WTC11 (cell line): ENCODE results near the gene PRLR. TPM values are rescaled to one million over a fixed set of nuclear protein-coding genes. Genes with fewer than 3 reads are reported as not detected.

ENCODE experiments used
- ATAC-seq: fragments of 200-7000 bp; cut with Tn5 transposase; 2 replicates; pipeline ENCODE4 v1.10.0; 2021; ENCODE audit warnings: mild to moderate bottlenecking, moderate library complexity
- CTCF ChIA-PET: fragments of 300-600 bp; sonication (Branson Sonifier 250); formaldehyde crosslinking; loops from one replicate; lab custom pipeline; 2021; ENCODE audit warnings: antibody characterized with exemption; lab: Charles Lee
- POLR2A ChIA-PET: fragments of 350-600 bp; sonication (Branson Sonifier 250); formaldehyde crosslinking; loops from one replicate; lab custom pipeline; 2021; ENCODE audit warnings: antibody characterized with exemption; lab: Charles Lee
- DNase-seq: peaks from one replicate; pipeline ENCODE4 v3.0.0; 2021; ENCODE audit warnings: low spot score
- H3K27ac Mint-ChIP-seq: 2 replicates; pipeline ENCODE4 v1.8.0; 2021; ENCODE audit warnings: mixed read lengths
- H3K27me3 Mint-ChIP-seq: 2 replicates; pipeline ENCODE4 v1.8.0; 2021; ENCODE audit warnings: low read depth, mild to moderate bottlenecking, moderate library complexity, mixed read lengths
- H3K36me3 Mint-ChIP-seq: 2 replicates; pipeline ENCODE4 v1.8.0; 2021; ENCODE audit warnings: mixed read lengths
- H3K4me1 Mint-ChIP-seq: 2 replicates; pipeline ENCODE4 v1.8.0; 2022; ENCODE audit warnings: mixed read lengths
- H3K4me3 Mint-ChIP-seq: 2 replicates; pipeline ENCODE4 v1.8.0; 2021; ENCODE audit warnings: mild to moderate bottlenecking, moderate library complexity, mixed read lengths
- H3K9me3 Mint-ChIP-seq: 2 replicates; pipeline ENCODE4 v1.8.0; 2021; ENCODE audit warnings: mixed read lengths
- ETV6 ChIP-seq: sonication (generic); formaldehyde crosslinking; IDR thresholded peaks from 2 replicates; pipeline ENCODE4 v1.8.1; 2022; ENCODE audit warnings: mild to moderate bottlenecking, missing genetic modification reagents
- FOXJ3 ChIP-seq: sonication (generic); formaldehyde crosslinking; IDR thresholded peaks from 2 replicates; pipeline ENCODE4 v1.9.0; 2021; ENCODE audit warnings: missing genetic modification reagents, mild to moderate bottlenecking, borderline replicate concordance
- GTF2I ChIP-seq: fragments of 250-450 bp; sonication (Bioruptor Pico); conservative IDR thresholded peaks from 2 replicates; pipeline ENCODE4 v1.4.0; 2021; ENCODE audit warnings: mild to moderate bottlenecking
- RORB ChIP-seq: fragments of 250-450 bp; sonication (Bioruptor Pico); IDR thresholded peaks from 2 replicates; pipeline ENCODE4 v1.9.0; 2021; ENCODE audit warnings: mild to moderate bottlenecking
- TCF7 ChIP-seq: sonication (generic); formaldehyde crosslinking; IDR thresholded peaks from 2 replicates; pipeline ENCODE4 v1.8.0; 2022; ENCODE audit warnings: mild to moderate bottlenecking, low read depth, missing genetic modification reagents, moderate library complexity
- ZNF121 ChIP-seq: sonication (generic); formaldehyde crosslinking; IDR thresholded peaks from 2 replicates; pipeline ENCODE4 v1.8.0; 2023; ENCODE audit warnings: missing genetic modification reagents
- ZNF671 ChIP-seq: fragments of 250-450 bp; sonication (Bioruptor Pico); IDR thresholded peaks from 2 replicates; pipeline ENCODE4 v1.8.0; 2021; ENCODE audit warnings: mild to moderate bottlenecking
- total RNA-seq: library from RNA; stranded (reverse); gene quantifications from 3 replicates; pipeline ENCODE4 v1.2.3, GENCODE V29; 2021
- TF ChIP-seq, protein P1 (sequence below): fragments of 250-450 bp; sonication (Bioruptor Pico); IDR thresholded peaks from 2 replicates; pipeline ENCODE4 v1.9.0; 2021; ENCODE audit warnings: moderate library complexity, mild to moderate bottlenecking, inconsistent platforms, borderline replicate concordance
- TF ChIP-seq, protein P2 (sequence below): sonication (generic); formaldehyde crosslinking; conservative IDR thresholded peaks from 2 replicates; pipeline ENCODE4 v1.8.1; 2022; ENCODE audit warnings: mild to moderate bottlenecking, missing genetic modification reagents
- TF ChIP-seq, protein P3 (sequence below): sonication (generic); formaldehyde crosslinking; IDR thresholded peaks from 2 replicates; pipeline ENCODE4 v1.8.0; 2022; ENCODE audit warnings: mild to moderate bottlenecking, missing genetic modification reagents
- TF ChIP-seq, protein P4 (sequence below): sonication (generic); formaldehyde crosslinking; IDR thresholded peaks from 2 replicates; pipeline ENCODE4 v1.8.0; 2023; ENCODE audit warnings: mild to moderate bottlenecking, missing genetic modification reagents
- TF ChIP-seq, protein P5 (sequence below): fragments of 250-450 bp; sonication (Bioruptor Pico); IDR thresholded peaks from 2 replicates; pipeline ENCODE4 v1.9.0; 2021; ENCODE audit warnings: mild to moderate bottlenecking, borderline replicate concordance
- TF ChIP-seq, protein P6 (sequence below): sonication (generic); formaldehyde crosslinking; IDR thresholded peaks from 2 replicates; pipeline ENCODE4 v1.8.1; 2023; ENCODE audit warnings: mild to moderate bottlenecking, moderate library complexity, missing genetic modification reagents
- TF ChIP-seq, protein P7 (sequence below): sonication (generic); formaldehyde crosslinking; IDR thresholded peaks from 2 replicates; pipeline ENCODE4 v1.8.0; 2022; ENCODE audit warnings: mild to moderate bottlenecking, missing genetic modification reagents
- TF ChIP-seq, protein P8 (sequence below): sonication (generic); formaldehyde crosslinking; IDR thresholded peaks from 2 replicates; pipeline ENCODE4 v1.8.1; 2023; ENCODE audit warnings: mild to moderate bottlenecking, missing genetic modification reagents, borderline replicate concordance
- TF ChIP-seq, protein P9 (sequence below): sonication (generic); formaldehyde crosslinking; IDR thresholded peaks from 2 replicates; pipeline ENCODE4 v1.8.1; 2022; ENCODE audit warnings: missing genetic modification reagents, borderline replicate concordance

PRLR gene
- total RNA-seq, 1 experiment from 2014 or later: 3.2 TPM

DNA sequence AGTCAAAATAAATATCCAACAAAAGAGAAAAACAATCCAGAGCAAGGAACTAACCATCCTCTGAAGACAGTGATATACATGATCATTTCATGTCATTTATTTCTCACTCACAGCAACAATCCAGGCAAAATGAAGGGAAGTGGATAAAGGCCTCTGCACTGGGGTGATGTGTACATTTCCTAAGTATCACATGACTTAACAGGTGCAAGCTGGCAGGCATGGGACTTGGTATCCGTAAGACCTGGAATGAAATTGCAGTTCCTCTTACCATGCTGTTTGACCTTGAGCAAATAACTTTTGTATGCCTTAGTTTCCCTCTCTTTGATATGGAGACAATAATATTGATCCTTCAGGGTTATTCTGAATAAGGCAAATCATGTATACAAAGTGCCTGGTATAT is 77.6 kb downstream of the PRLR start:
- Mint-ChIP-seq H3K4me1 (peaks cover 16% of the 10 kb centered on the region), H3K27ac (no peak overlapping the region), H3K36me3 (no peaks in the 10 kb centered on the region), H3K4me3 (no peak overlapping the region), H3K27me3 (peaks cover 6% of the 10 kb centered on the region), H3K9me3 (peaks cover 14% of the 10 kb centered on the region)
- ATAC-seq (no peak), DNase-seq (no peak)
- ChIA-PET POLR2A (no interaction called here), CTCF (no interaction called here)
- TF ChIP-seq, protein P1, sequence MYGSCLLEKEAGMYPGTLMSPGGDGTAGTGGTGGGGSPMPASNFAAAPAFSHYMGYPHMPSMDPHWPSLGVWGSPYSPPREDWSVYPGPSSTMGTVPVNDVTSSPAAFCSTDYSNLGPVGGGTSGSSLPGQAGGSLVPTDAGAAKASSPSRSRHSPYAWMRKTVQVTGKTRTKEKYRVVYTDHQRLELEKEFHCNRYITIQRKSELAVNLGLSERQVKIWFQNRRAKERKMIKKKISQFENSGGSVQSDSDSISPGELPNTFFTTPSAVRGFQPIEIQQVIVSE: no peak
- TF ChIP-seq, protein P2, sequence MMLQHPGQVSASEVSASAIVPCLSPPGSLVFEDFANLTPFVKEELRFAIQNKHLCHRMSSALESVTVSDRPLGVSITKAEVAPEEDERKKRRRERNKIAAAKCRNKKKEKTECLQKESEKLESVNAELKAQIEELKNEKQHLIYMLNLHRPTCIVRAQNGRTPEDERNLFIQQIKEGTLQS (CRISPR knock-in tag): no peak
- TF ChIP-seq, protein P3, sequence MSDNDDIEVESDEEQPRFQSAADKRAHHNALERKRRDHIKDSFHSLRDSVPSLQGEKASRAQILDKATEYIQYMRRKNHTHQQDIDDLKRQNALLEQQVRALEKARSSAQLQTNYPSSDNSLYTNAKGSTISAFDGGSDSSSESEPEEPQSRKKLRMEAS (CRISPR knock-in tag): no peak
- no peak for TF ChIP-seq GTF2I (CRISPR knock-in tag)

DNA sequence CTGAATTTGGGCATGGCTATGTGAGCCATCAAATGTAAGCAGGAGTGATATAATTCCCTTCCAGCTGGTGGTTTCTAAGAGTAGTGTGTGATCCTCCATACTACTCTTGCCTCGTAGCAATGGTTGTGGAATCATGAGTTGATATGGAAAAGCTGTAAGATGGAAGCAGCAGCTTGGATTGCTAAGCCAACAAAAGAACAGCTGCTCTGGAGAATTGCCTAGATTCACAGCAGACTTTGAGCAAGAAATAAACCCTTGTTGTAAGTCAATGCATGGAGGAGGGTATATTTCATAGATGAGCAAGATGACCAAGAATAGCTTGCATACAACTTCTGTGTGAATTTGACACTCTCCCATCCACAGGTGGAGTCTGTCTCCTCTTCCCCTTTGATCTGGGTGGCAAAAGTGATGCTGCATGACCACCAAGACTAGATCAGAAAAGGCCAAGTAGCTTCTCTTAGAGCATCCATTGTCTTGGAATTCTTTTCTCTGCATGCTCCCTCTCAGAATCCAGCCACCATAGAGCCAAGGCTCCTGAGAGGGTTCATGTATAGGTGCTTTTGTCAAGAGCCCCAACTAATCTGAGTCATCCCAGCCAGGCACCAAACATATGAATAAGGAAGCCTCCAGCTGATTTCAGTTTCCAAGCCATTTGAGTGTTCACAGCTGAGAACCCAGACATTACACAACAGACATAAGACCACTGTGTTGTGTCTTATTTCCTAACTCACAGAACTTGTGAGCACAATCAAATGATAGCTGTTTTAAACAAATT is 79.0 kb downstream of the PRLR start:
- CTCF ChIA-PET: no interaction called here
- H3K4me1 Mint-ChIP-seq: peaks cover 22% of the 10 kb centered on the region
- DNase-seq (no peak), ATAC-seq (peak; percentile 64; the same call in 1 of the 2 replicates)
- no peaks in the 10 kb centered on the region; the same call in 1 of the 2 replicates for H3K27me3 Mint-ChIP-seq
- no peaks in the 10 kb centered on the region for H3K36me3 Mint-ChIP-seq
- no peak overlapping the region for H3K27ac Mint-ChIP-seq
- POLR2A ChIA-PET: no interaction called here
- H3K9me3 Mint-ChIP-seq: peaks cover 3% of the 10 kb centered on the region
- no peak overlapping the region for H3K4me3 Mint-ChIP-seq
- TF ChIP-seq, protein P4, sequence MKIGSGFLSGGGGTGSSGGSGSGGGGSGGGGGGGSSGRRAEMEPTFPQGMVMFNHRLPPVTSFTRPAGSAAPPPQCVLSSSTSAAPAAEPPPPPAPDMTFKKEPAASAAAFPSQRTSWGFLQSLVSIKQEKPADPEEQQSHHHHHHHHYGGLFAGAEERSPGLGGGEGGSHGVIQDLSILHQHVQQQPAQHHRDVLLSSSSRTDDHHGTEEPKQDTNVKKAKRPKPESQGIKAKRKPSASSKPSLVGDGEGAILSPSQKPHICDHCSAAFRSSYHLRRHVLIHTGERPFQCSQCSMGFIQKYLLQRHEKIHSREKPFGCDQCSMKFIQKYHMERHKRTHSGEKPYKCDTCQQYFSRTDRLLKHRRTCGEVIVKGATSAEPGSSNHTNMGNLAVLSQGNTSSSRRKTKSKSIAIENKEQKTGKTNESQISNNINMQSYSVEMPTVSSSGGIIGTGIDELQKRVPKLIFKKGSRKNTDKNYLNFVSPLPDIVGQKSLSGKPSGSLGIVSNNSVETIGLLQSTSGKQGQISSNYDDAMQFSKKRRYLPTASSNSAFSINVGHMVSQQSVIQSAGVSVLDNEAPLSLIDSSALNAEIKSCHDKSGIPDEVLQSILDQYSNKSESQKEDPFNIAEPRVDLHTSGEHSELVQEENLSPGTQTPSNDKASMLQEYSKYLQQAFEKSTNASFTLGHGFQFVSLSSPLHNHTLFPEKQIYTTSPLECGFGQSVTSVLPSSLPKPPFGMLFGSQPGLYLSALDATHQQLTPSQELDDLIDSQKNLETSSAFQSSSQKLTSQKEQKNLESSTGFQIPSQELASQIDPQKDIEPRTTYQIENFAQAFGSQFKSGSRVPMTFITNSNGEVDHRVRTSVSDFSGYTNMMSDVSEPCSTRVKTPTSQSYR (CRISPR knock-in tag): no peak
- TF ChIP-seq, protein P5, sequence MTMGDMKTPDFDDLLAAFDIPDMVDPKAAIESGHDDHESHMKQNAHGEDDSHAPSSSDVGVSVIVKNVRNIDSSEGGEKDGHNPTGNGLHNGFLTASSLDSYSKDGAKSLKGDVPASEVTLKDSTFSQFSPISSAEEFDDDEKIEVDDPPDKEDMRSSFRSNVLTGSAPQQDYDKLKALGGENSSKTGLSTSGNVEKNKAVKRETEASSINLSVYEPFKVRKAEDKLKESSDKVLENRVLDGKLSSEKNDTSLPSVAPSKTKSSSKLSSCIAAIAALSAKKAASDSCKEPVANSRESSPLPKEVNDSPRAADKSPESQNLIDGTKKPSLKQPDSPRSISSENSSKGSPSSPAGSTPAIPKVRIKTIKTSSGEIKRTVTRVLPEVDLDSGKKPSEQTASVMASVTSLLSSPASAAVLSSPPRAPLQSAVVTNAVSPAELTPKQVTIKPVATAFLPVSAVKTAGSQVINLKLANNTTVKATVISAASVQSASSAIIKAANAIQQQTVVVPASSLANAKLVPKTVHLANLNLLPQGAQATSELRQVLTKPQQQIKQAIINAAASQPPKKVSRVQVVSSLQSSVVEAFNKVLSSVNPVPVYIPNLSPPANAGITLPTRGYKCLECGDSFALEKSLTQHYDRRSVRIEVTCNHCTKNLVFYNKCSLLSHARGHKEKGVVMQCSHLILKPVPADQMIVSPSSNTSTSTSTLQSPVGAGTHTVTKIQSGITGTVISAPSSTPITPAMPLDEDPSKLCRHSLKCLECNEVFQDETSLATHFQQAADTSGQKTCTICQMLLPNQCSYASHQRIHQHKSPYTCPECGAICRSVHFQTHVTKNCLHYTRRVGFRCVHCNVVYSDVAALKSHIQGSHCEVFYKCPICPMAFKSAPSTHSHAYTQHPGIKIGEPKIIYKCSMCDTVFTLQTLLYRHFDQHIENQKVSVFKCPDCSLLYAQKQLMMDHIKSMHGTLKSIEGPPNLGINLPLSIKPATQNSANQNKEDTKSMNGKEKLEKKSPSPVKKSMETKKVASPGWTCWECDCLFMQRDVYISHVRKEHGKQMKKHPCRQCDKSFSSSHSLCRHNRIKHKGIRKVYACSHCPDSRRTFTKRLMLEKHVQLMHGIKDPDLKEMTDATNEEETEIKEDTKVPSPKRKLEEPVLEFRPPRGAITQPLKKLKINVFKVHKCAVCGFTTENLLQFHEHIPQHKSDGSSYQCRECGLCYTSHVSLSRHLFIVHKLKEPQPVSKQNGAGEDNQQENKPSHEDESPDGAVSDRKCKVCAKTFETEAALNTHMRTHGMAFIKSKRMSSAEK (CRISPR knock-in tag): no peak
- TF ChIP-seq, protein P6, sequence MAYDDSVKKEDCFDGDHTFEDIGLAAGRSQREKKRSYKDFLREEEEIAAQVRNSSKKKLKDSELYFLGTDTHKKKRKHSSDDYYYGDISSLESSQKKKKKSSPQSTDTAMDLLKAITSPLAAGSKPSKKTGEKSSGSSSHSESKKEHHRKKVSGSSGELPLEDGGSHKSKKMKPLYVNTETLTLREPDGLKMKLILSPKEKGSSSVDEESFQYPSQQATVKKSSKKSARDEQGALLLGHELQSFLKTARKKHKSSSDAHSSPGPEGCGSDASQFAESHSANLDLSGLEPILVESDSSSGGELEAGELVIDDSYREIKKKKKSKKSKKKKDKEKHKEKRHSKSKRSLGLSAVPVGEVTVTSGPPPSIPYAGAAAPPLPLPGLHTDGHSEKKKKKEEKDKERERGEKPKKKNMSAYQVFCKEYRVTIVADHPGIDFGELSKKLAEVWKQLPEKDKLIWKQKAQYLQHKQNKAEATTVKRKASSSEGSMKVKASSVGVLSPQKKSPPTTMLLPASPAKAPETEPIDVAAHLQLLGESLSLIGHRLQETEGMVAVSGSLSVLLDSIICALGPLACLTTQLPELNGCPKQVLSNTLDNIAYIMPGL (CRISPR knock-in tag): no peak
- TF ChIP-seq TCF7 (CRISPR knock-in tag) (no peak), ZNF671 (CRISPR knock-in tag) (no peak), RORB (CRISPR knock-in tag) (no peak), ZNF121 (CRISPR knock-in tag) (no peak), FOXJ3 (no peak), ETV6 (CRISPR knock-in tag) (no peak)
- TF ChIP-seq, protein P7, sequence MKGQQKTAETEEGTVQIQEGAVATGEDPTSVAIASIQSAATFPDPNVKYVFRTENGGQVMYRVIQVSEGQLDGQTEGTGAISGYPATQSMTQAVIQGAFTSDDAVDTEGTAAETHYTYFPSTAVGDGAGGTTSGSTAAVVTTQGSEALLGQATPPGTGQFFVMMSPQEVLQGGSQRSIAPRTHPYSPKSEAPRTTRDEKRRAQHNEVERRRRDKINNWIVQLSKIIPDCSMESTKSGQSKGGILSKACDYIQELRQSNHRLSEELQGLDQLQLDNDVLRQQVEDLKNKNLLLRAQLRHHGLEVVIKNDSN (CRISPR knock-in tag): no peak
- TF ChIP-seq, protein P8, sequence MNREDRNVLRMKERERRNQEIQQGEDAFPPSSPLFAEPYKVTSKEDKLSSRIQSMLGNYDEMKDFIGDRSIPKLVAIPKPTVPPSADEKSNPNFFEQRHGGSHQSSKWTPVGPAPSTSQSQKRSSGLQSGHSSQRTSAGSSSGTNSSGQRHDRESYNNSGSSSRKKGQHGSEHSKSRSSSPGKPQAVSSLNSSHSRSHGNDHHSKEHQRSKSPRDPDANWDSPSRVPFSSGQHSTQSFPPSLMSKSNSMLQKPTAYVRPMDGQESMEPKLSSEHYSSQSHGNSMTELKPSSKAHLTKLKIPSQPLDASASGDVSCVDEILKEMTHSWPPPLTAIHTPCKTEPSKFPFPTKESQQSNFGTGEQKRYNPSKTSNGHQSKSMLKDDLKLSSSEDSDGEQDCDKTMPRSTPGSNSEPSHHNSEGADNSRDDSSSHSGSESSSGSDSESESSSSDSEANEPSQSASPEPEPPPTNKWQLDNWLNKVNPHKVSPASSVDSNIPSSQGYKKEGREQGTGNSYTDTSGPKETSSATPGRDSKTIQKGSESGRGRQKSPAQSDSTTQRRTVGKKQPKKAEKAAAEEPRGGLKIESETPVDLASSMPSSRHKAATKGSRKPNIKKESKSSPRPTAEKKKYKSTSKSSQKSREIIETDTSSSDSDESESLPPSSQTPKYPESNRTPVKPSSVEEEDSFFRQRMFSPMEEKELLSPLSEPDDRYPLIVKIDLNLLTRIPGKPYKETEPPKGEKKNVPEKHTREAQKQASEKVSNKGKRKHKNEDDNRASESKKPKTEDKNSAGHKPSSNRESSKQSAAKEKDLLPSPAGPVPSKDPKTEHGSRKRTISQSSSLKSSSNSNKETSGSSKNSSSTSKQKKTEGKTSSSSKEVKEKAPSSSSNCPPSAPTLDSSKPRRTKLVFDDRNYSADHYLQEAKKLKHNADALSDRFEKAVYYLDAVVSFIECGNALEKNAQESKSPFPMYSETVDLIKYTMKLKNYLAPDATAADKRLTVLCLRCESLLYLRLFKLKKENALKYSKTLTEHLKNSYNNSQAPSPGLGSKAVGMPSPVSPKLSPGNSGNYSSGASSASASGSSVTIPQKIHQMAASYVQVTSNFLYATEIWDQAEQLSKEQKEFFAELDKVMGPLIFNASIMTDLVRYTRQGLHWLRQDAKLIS: no peak
- TF ChIP-seq, protein P3 (CRISPR knock-in tag): no peak
- TF ChIP-seq, protein P9, sequence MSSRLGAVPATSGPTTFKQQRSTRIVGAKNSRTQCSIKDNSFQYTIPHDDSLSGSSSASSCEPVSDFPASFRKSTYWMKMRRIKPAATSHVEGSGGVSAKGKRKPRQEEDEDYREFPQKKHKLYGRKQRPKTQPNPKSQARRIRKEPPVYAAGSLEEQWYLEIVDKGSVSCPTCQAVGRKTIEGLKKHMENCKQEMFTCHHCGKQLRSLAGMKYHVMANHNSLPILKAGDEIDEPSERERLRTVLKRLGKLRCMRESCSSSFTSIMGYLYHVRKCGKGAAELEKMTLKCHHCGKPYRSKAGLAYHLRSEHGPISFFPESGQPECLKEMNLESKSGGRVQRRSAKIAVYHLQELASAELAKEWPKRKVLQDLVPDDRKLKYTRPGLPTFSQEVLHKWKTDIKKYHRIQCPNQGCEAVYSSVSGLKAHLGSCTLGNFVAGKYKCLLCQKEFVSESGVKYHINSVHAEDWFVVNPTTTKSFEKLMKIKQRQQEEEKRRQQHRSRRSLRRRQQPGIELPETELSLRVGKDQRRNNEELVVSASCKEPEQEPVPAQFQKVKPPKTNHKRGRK (CRISPR knock-in tag): no peak
